GM19025 (cell line): ENCODE results near the gene AFAP1.

Source experiments
- ATAC-seq: cut with Tn5 transposase; IDR thresholded peaks from one replicate; pipeline ENCODE4 v1.9.1; 2021; ENCODE audit warnings: mild to moderate bottlenecking, low read depth, moderate library complexity; ENCODE audit not compliant: unreplicated experiment

The AFAP1 gene, protein sequence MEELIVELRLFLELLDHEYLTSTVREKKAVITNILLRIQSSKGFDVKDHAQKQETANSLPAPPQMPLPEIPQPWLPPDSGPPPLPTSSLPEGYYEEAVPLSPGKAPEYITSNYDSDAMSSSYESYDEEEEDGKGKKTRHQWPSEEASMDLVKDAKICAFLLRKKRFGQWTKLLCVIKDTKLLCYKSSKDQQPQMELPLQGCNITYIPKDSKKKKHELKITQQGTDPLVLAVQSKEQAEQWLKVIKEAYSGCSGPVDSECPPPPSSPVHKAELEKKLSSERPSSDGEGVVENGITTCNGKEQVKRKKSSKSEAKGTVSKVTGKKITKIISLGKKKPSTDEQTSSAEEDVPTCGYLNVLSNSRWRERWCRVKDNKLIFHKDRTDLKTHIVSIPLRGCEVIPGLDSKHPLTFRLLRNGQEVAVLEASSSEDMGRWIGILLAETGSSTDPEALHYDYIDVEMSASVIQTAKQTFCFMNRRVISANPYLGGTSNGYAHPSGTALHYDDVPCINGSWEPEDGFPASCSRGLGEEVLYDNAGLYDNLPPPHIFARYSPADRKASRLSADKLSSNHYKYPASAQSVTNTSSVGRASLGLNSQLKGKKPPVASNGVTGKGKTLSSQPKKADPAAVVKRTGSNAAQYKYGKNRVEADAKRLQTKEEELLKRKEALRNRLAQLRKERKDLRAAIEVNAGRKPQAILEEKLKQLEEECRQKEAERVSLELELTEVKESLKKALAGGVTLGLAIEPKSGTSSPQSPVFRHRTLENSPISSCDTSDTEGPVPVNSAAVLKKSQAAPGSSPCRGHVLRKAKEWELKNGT

DNA sequence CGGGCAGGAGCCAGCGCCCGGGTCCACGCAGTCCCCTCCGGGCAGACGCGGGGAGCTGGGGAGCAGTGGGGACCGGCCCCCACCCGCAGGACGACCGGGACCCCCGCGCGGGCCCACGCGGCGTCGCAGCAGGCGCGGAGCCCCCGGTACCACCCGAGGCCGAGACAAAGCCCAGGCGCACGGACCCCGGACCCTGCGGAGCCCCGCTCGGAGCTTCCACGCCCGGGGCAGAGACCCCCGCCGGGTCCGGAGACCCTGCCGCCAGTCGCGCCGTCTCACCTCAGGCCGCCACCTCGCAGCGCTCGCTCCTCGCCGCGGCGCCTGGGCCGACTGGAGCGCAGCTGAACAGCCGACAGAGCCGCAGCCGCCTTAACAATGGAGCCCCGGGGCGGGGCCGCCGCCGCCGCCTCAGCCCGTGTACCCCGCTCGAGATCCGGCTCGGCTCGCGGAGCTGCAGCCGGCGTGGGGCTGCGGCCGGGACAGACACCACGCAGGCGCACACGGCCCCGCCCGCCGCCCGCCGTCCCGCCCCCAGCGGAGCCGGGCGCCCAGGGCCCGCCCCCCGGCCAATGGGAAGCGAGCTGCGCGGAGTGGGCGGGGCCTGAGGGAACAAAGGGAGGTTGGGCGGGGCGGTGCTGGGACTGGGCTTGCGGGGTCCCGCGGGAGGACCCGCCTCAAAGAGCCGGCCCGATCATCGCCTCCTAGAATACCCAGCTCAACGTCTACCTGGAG is at the start of gene AFAP1:
Gene AFAP1, minus strand, starts transcription at position 485 of the 732 bp plus-strand sequence. CDS start 67,783 bp downstream, outside the sequence.
- ATAC-seq = peak; percentile 90

DNA sequence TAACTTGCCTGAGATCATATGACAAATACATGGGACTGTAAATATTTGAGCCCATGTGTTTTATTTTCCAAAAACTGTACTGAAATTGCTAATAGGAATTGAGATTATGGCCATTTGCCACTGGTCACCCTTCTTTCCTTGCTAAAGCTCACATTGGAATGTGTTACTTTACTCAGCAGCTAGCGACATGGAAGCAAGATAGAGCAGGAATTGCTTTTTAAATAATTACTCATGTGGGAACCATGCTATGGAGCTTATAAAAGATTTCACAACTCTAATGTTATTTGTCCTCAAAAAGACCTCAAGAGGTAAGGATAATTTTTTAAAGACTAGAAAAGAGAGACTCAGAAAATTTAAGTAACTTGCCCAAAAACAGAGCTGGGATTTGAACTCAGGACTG is 48.8 kb upstream of the AFAP1 start:
- no peak for ATAC-seq

DNA sequence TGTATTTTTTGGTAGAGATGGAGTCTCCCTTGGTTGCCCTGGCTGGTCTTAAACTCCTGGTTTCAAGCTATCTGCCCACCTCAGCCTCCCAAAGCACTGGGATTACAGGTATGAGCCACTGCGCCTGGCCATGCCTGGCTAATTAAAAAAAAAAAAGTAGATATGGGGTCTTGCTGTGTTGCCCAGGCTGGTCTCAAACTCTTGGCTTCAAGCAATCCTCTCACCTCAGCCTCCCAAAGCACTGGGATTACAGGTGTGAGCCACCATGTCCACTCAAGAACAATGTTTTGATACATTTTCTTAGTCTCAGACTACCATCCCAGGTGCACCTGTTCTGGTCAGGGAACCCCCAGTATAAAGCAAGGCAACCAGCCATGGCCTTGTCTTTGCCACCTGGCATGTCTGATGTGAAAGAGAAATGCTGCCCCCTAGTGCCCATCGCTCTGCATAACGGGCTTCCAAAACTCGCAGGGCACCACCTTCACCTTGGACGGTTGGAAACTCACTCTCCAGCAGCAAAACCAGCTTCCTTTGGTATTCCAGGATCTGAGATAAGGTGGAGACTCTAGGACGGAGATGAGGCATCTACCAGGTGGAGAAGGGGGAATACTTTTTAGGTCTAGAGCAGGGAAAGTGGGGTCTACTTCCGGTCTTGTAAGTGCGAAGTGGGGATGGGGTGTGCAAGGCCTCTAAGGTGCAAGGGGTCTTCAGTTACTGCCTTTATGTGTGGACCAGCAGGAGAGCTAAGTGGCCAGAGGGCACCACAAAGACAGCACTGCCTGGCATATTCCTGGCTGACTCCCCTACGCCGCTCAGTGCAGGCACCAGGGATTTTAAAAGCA is 47.7 kb upstream of the AFAP1 start:
- ATAC-seq = peak; percentile 75

DNA sequence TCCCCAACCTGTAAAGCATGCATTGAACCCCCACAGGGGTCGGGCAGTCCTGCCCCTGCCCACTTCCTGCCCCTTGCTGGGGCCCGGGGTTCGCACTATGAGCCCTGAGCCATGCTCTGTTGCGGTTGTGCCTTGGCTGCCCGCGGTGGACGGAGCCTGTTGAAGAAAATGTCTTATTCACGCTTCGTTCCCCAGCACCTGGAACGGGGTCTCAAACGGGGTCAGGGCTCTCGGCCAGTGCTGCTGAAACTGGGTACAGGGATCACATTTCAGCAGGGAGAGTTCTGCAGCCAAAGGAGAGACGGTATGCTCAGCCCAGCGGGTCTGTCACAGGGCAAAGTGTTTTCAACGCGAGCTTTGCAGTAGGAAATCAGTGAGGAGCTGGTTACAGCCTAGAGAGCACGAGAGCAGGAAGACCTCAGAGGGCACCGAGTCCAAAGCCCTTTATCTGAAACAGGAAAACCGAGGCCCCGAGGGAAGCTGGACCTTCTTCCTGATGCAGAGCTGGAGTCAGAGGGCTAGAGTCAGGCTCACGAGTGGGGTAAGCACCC is 46.3 kb upstream of the AFAP1 start:
- ATAC-seq = no peak

DNA sequence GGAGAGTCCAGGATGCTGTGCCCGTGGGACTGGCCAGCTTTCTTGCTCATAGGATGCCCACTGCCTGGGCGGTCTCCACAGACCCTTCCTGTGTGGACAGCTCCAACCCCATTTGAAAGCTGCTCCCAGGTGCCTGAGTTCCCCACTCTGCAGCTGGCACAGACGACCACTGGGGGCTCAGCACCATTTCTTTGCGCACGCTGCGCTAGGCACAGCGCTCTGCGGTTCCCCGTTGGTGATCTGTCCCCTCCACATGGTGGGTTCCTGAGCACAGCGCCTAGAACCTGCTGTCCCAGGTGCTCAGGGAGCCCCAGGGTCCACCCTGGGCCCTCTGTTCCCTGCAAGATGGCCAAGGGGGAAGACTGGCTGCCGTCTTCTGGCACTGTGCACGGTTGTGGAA is 45.4 kb upstream of the AFAP1 start:
- ATAC-seq = no peak

DNA sequence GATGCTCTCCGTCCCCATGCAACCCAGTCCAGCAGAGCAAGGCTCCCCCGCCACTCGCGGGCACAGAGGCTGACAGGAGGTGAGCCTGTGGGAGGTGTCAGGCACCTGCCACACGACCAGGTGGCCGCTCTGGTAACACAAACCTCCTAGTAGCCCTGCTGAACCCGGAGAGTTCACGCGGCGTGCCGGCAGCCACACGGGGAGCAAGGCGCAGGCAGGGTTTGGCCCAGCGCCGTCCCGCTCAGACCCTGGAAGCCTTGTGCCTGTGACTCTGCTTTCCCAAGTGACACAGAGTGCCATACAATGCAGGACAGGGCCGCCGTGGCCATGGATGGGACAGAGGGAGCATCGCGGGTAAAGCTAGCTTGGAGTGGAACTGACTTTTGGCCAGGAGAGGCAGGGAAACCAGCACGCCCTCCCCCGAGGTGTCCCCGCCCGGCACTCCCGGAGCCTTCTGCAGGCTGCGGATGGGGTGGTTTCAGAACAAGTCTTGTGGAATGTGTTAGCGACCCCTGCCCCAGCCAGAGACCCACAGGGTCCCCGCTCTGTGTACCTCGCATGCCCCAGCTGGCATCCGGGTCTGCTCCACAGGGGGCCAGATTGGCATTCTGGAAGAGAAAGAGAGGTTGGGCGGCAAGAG is 44.7 kb upstream of the AFAP1 start:
- ATAC-seq = no peak

DNA sequence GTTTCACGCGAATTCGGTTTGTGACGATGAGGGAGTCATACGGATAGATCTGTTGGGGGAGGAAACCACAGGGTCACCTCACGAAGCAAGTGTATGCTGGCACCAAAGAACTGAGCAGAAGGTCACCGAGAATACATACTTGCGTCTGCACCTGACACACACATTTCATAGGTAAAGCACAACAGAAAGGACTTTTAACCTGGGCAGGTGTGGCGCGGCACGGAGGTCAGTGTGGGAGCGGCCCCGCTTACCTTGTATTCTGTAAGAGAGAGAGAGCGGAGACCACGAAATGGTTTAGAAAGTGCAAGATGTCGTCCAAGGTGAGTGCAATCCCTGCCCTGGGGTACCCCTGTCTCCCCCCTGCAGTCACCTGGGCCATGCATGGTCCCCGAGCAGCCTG is 43.6 kb upstream of the AFAP1 start:
- ATAC-seq = no peak

DNA sequence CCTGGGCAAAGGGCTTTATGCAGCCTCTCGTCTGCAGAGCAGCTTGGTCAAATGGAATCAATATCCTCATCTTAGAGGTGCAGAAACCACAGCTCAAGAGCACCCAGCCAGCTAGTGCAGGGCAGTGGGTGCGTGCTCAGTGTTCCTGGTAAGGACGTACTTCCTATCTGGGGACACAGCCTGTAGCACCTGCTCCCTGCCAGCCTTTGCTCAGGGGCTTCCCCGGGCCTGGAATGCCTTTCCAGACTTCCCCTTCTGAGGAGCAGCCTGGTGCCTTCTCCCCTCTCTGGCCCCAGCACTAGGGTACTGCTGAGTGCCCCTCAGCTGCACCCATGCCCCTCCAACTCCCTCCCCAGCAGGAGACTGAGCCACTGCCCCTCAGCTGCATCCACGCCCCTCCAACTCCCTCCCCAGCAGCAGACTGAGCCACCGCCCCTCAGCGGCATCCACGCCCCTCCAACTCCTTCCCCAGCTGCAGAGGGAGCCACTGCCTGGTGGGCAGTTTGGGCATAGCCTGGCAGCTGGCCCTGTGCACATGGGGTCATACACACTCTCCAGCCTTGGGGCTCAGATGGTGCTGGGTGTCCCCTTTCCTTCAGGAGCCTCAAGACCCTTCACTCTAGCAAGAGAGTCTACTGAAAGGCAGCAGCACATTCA is 42.2 kb upstream of the AFAP1 start:
- no peak for ATAC-seq

DNA sequence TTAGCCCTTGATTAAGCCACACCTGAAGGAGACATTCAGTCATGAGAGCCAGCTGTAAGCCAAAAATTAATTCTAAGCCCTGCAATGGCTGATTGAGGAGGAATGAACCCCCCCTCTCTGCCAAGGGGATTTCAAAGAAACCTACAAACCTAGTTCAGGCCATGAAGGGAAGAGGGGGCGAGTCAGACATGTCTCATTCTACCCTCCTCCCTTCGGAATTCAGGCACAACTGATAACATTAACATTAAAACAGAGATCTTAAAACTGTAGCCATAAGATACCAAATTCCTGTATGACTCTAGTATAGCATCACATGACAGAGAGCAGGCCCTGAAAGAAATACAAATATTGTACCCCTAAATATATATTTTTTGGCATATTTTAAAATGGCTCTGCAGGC is 40.4 kb upstream of the AFAP1 start:
- ATAC-seq = no peak

DNA sequence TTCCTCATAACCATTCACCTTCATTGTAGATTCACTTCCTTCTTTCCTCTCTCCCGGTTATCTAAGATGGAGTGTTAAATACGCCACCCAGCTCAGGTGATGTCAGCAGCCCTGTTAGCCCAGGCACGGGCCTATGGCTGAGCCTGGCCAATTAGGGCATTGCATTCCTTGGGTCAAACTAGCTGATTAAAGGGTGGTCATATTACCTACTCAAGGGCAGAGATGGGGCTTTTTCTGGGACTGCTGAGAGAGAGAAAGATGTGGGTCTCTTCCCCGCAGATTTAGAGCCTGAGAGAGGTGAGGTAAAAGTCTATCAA is 39.9 kb upstream of the AFAP1 start:
- no peak for ATAC-seq

DNA sequence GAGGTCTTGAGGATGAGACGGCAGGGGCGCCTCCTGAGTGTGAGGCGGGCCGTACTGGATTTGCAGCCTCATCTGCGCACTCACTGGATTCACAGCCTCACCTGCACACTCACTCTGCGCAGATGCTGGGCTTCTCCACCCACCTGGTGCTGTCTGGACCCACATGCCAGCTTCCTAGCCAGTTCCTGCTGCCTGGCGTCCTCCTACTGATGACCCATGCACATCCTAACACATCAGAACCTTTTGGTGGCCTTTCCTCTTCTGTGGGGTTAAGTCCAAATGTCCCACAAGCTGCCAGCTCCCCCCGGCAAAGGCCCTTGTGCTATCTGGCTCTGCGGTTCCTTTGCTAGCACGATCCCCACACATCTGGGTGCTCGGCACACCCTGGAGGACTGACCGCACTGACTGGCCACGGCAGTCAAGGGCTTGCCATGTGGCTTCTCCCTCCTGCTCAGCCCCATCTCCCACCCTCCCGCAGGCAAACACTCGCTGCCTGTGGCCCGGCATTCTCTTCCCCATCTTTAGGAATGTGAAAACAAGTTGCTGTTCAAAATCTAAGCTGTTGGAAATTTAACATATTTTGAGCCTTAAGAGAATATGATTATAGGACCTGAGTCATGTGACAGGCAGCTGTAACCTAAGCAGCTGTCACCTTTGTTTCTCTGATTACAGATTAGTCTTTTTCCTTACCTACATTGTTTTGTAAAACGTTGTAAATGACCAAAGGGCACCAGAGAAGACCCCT is 39.4 kb upstream of the AFAP1 start:
- no peak for ATAC-seq

DNA sequence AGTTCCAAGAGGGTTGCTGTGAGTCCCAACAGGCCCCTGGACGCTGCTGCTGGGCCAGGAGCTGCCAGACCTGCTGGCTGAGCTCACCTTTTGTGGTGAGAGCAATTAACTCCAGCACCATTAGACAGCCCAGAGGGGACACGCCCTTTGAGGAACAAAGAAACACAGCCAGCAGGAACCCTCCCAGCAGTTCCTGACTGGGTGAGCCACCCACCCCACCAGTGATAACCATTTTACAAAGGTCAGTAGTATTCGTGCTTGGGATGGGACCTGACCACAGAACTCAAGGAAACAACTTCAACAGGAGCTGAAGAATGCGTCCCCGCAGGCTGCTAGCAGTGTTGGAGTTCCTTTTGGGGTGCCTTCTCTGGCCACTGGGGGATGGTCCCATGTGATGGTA is 38.8 kb upstream of the AFAP1 start:
- ATAC-seq = no peak

DNA sequence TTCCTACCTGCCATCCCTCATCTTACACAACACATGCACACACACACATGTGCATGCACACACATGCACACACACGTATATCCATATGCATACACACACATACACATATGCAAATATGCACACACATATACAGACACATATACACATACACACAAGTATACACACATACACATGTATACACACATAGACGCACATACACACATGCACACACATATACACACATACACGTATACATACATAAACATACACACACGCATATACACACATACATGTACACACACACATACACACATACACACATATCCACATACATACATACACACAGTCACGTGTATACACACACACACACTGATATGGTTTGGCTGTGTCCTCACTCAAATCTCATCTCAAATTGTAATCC is 37.0 kb upstream of the AFAP1 start:
- ATAC-seq = no peak

DNA sequence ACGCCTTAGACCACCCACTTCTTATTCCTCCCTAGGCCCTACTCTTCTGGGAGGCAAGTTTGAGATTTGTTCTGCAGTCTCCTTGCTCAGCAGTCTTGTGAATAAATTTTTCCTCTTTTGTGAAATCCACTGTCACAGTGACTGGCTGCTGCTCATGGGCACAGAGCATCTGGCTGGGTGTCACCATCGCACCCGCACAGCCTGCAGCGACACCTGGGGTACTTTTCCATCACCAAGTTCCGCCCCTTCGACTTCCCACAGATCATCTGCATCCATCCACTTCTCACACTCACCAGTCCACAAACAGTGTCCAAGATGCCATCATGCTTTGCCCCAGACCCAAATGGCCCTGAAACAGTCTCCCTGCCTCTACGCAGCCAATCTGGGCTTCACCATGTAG is 36.4 kb upstream of the AFAP1 start:
- ATAC-seq = no peak

DNA sequence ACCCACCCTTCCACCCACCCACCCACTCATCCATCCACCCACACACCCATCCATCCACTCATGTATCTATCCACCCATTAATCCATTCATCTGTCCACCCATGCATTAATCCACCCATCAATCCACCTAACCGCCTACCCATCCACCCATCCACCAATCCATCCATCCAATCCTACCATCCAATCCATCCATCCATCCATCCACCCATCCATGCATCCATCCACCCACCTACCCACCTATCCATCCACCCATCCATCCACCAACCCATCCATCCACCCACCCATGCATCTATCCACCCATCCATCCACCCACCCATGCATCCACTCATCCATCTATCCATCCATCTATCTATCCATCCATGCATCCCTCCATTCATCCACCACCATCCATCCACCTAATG is 34.8 kb upstream of the AFAP1 start:
- no peak for ATAC-seq

DNA sequence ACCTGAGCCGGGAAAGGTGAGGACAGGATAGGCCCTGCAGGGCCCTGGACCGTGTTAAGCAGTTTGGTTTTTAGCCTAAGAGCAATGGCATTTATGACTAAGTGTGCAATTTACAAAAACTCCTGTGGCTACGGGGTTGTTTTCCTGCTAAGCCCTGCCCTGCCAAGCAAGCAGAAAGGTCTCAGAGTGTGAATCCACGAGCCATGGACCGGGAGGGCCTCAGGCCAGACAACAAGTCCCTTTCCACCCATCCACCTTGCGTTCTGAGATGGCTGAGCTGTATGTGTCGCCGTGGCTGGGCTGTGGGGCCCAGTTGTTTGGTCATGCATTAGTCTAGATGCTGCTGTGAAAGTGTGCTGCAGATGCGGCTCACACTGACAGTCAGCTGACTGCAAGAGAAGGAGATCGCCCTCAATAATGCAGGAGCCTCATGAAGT is 33.9 kb upstream of the AFAP1 start:
- no peak for ATAC-seq

DNA sequence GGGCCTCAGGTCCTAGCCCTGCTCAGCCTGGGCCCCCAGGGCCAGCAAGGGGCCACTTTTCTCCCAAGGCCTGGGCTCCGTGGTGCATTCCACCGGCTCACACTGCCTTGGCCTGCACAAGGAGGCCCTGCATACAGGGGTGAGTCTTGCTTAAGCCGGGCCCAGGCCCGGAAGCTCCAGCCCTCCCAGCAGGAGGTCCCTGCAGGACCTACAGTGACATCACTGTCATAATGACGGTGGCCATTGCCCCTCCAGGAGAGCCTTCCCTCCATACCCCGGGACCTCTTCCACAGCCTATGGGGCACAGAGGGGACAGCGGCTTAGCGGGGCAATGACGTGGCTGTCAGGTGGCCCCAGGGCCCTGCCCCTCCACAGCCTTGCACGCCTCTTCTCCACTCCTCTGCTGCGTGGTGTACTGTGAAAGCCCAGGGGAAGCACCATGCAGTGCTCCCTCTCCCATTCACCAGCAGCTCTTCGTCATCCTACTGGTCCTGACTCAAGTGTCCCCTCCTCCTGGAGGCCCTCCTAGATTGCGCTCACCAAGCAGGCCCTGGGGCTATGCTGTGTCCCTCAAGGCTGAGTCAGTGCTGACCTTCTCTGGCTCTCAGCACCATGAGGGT is 32.3 kb upstream of the AFAP1 start:
- no peak for ATAC-seq

DNA sequence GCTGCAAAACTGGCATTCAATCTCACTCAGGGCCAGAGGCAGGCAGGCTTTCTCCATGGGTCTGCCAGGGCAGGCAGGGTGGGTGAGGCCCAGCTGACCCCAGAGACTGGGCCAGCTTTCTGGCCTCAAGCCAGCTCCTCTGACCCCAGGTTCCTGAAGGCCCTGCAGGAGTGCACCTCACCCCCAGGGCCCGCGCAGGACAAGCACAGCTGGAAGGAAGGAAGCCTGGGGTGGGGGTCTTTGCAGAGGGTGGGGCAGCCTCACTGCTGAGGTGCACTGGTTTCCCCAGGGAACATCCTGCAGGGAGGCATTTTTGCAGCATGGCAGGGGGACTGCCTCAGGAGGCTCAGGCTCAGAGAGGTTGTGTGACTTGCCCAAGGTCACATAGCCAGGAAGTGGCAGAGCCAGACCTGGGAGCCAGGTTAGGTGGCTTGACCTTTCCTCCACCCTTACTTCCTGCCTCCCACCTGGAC is 31.5 kb upstream of the AFAP1 start:
- ATAC-seq = no peak
